ENCODE data around the gene CTSL.

CTSL gene

GRCh38 chr9:87702921-87703320, 23.0 kb upstream of the CTSL start:
- no peak for TF ChIP-seq CTCF (IDR thresholded peaks at IDR 0.05)

- no peak for TF ChIP-seq CTCF (IDR thresholded peaks at IDR 0.05)
Observed at GRCh38 chr9:87703636-87704276, 22.2 kb upstream of the CTSL start.

DNA sequence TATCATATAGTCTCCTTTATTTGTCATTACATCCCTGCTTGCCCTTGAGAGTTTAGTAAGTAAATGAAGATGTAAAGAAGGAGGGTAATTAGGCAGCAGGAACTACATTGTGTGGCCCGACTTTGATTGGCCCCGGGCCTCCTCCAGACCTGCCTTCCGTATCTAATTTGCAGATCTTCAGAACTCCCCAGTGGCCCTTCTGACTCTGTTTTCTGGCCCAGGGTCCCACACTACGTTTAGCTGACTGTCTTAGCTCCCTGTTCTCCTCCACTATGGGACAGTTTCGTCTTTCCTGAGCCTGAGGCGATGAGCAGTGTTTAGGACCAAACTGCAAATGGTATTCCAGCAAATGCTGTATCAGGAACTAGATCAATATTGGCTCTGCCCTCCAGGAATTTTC, 21.6 kb upstream of the CTSL start:
- no peak for TF ChIP-seq CTCF (IDR thresholded peaks at IDR 0.05)

DNA sequence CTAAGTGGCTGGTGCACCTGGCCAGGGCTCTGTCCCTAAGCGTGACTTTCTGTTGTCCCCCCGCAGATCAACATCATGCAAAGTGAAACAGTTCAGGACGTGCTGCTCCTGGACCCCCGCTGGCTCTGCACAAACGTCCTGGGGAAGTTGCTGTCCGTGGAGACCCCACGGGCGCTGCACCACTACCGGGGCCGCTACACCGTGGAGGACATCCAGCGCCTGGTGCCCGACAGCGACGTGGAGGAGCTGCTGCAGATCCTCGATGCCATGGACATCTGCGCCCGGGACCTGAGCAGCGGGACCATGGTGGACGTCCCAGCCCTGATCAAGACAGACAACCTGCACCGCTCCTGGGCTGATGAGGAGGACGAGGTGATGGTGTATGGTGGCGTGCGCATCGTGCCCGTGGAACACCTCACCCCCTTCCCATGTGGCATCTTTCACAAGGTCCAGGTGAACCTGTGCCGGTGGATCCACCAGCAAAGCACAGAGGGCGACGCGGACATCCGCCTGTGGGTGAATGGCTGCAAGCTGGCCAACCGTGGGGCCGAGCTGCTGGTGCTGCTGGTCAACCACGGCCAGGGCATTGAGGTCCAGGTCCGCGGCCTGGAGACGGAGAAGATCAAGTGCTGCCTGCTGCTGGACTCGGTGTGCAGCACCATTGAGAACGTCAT, 19.7 kb upstream of the CTSL start:
- TF ChIP-seq CTCF (IDR thresholded peaks at IDR 0.05) = no peak

DNA sequence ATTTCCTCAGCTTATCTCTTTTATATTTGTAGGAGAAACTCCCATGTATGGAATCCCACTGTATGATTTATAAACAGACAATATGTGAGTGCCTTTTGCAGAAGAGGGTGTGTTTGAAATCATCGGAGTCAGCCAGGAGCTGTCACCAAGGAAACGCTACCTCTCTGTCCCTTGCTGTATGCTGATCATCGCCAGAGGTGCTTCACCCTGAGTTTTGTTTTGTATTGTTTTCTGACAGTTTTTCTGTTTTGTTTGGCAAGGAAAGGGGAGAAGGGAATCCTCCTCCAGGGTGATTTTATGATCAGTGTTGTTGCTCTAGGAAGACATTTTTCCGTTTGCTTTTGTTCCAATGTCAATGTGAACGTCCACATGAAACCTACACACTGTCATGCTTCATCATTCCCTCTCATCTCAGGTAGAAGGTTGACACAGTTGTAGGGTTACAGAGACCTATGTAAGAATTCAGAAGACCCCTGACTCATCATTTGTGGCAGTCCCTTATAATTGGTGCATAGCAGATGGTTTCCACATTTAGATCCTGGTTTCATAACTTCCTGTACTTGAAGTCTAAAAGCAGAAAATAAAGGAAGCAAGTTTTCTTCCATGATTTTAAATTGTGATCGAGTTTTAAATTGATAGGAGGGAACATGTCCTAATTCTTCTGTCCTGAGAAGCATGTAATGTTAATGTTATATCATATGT, 18.0 kb upstream of the CTSL start:
- TF ChIP-seq CTCF (IDR thresholded peaks at IDR 0.05) = no peak

DNA sequence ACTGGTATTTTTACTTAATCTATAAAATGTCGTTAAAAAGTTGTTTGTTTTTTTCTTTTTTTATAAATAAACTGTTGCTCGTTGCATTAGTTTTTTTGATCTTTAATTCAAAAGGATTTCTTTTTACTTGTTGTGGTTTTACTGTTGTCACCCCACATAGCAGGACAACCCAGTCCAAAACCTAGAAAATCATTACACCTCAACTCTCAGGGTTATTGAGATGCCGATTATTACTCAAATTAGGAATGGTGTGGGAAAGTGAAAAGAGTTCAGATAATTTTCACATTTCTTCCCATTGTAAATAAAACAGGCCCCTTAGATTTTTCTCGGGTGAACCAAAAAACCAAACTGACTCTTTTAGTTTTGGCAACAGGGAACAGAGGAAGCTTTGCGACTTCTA, 17.4 kb upstream of the CTSL start:
- no peak for TF ChIP-seq CTCF (IDR thresholded peaks at IDR 0.05)

- TF ChIP-seq CTCF (IDR thresholded peaks at IDR 0.05) = no peak
Observed at GRCh38 chr9:87708986-87709728, 16.8 kb upstream of the CTSL start.

All from LNCAP (cell line).